Fibroblast of skin of right quadriceps (primary cell): ENCODE data around the gene SLC5A1.
"Not testable (repeated sequence)": the region's sequence is repeated elsewhere in the genome, so short reads cannot be mapped to it uniquely, and the experiment has no call there.

Experiments used
- DNase-seq: peaks from one replicate; pipeline ENCODE4 v3.0.0-alpha.2; 2013

Gene SLC5A1

GRCh38 chr22:32097881-32098499 lies 54.9 kb downstream of the SLC5A1 start:
- DNase-seq = no peak

GRCh38 chr22:32100711-32101110 lies 57.6 kb downstream of the SLC5A1 start:
- DNase-seq = no peak

GRCh38 chr22:32103658-32104315 lies 60.7 kb downstream of the SLC5A1 start:
- DNase-seq = no peak

GRCh38 chr22:32106930-32107329 lies 63.9 kb downstream of the SLC5A1 start:
- DNase-seq = no peak

- no peak for DNase-seq
These were observed 69.3 kb downstream of the SLC5A1 start for GRCh38 chr22:32112380-32112779.

- DNase-seq = no peak
These were observed 76.6 kb downstream of the SLC5A1 start for GRCh38 chr22:32119568-32120235.

GRCh38 chr22:32120603-32121002 lies 77.5 kb downstream of the SLC5A1 start:
- DNase-seq = no peak

GRCh38 chr22:32122899-32123298 lies 79.8 kb downstream of the SLC5A1 start:
- no peak for DNase-seq

GRCh38 chr22:32123657-32124056 lies 80.6 kb downstream of the SLC5A1 start:
- DNase-seq = no peak

- DNase-seq = no peak
These were observed 84.8 kb downstream of the SLC5A1 start for GRCh38 chr22:32127904-32128303.

GRCh38 chr22:32130464-32130863 lies 87.4 kb downstream of the SLC5A1 start:
- DNase-seq = no peak

- DNase-seq = no peak
These were observed 89.1 kb downstream of the SLC5A1 start for GRCh38 chr22:32132126-32132525.

- DNase-seq = no peak
These were observed 89.7 kb downstream of the SLC5A1 start for GRCh38 chr22:32132783-32133182.

GRCh38 chr22:32134796-32135195 lies 91.7 kb downstream of the SLC5A1 start:
- not testable (repeated sequence) for DNase-seq

- peak; percentile 54 for DNase-seq
These were observed 92.9 kb downstream of the SLC5A1 start for GRCh38 chr22:32135958-32136357.

GRCh38 chr22:32136881-32137280 lies 93.8 kb downstream of the SLC5A1 start:
- not testable (repeated sequence) for DNase-seq

GRCh38 chr22:32137731-32138324 lies 94.8 kb downstream of the SLC5A1 start:
- DNase-seq = not testable (repeated sequence)

- DNase-seq = not testable (repeated sequence)
These were observed 95.5 kb downstream of the SLC5A1 start for GRCh38 chr22:32138576-32138975.

GRCh38 chr22:32140688-32141087 lies 97.6 kb downstream of the SLC5A1 start:
- DNase-seq = not testable (repeated sequence)

GRCh38 chr22:32142600-32142999 lies 99.5 kb downstream of the SLC5A1 start:
- DNase-seq = no peak

GRCh38 chr22:32144496-32145274 lies 101.6 kb downstream of the SLC5A1 start:
- no peak for DNase-seq

- not testable (repeated sequence) for DNase-seq
These were observed 104.1 kb downstream of the SLC5A1 start for GRCh38 chr22:32147128-32147527.

GRCh38 chr22:32148372-32148771 lies 105.3 kb downstream of the SLC5A1 start:
- DNase-seq = not testable (repeated sequence)
